ENCODE results near the gene FGF12. TPM values are rescaled to one million over a fixed set of nuclear protein-coding genes. Genes with fewer than 3 reads are reported as not detected.

Gene FGF12
- total and polyA plus RNA-seq, 2 experiments from 2014 or later: not detected

DNA sequence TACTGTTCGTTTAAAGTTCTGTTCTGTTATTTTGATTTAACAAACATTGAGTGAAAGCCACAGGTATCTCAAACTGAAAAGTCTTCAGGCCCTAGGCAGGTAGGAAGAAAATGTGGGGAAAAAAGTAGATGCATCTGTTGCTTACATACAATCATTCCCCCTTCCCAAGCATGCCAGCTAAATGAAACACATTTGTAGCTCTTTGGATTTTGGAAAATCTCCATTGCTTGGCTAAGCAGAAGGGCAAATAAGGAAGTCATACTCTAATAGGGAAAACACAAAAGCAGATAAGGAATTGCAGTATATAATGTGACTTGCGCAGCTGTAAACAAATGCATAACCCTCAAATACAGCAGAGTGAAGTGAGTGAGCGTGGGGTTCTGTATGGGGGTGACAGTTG, 375.9 kb downstream of the FGF12 start:
- H3K4me2 ChIP-seq (ENCODE audit: unreplicated experiment): no peak overlapping the region
- no peaks in the 10 kb centered on the region for H3K4me1 ChIP-seq (ENCODE audit: insufficient read depth)
- H3K36me3 ChIP-seq (ENCODE audit: low read depth): no peaks in the 10 kb centered on the region
- no peak overlapping the region for H3K27ac ChIP-seq
- H2AFZ ChIP-seq: no peak overlapping the region
- H3K4me3 ChIP-seq: no peak overlapping the region
- DNase-seq: no peak
- TF ChIP-seq EZH2 (IDR thresholded peaks at IDR 0.05; ENCODE audit: insufficient read depth, poor library complexity, severe bottlenecking) (no peak), EZH2phosphoT487 (IDR thresholded peaks at IDR 0.05; ENCODE audit: insufficient read depth, low read depth) (no peak)
- no peaks in the 10 kb centered on the region for H3K9me3 ChIP-seq (ENCODE audit: low read depth)
- H3K79me2 ChIP-seq (ENCODE audit: insufficient read depth): no peaks in the 10 kb centered on the region
- WGBS, 2 experiments (ENCODE audit: low coverage in 1 of 2, low lambda C conversion rate in 2 of 2, missing lambda C conversion rate in 2 of 2): 28 to 32% methylated on average over 3 of the region's 3 CpGs
- H4K20me1 ChIP-seq (ENCODE audit: insufficient read depth): no peaks in the 10 kb centered on the region
- no peak overlapping the region for H3K9ac ChIP-seq
- H3K27me3 ChIP-seq (replicated peaks; ENCODE audit: insufficient read depth): no peaks in the 10 kb centered on the region
- no peaks in the 10 kb centered on the region for H3K9me2 ChIP-seq (ENCODE audit: insufficient read depth)
- no peaks in the 10 kb centered on the region for H3F3A ChIP-seq (ENCODE audit: insufficient read depth)
- in situ Hi-C loops (cut with MboI): no loop called here

- DNase-seq: no peak
- no peak overlapping the region for H3K4me2 ChIP-seq (ENCODE audit: unreplicated experiment)
- no peak overlapping the region for H2AFZ ChIP-seq
- no peak overlapping the region for H3K4me3 ChIP-seq
- no peaks in the 10 kb centered on the region for H3F3A ChIP-seq (ENCODE audit: insufficient read depth)
- in situ Hi-C loops (cut with MboI): no loop called here
- no peak for TF ChIP-seq EZH2 (IDR thresholded peaks at IDR 0.05; ENCODE audit: insufficient read depth, poor library complexity, severe bottlenecking)
- no peak for TF ChIP-seq EZH2phosphoT487 (IDR thresholded peaks at IDR 0.05; ENCODE audit: insufficient read depth, low read depth)
- no peaks in the 10 kb centered on the region for H3K36me3 ChIP-seq (ENCODE audit: low read depth)
- H3K27ac ChIP-seq: no peak overlapping the region
- no peaks in the 10 kb centered on the region for H4K20me1 ChIP-seq (ENCODE audit: insufficient read depth)
- WGBS, 2 experiments (ENCODE audit: low coverage in 1 of 2, low lambda C conversion rate in 2 of 2, missing lambda C conversion rate in 2 of 2): 35 to 42% methylated on average over 1 of the region's 1 CpG
- H3K9me2 ChIP-seq (ENCODE audit: insufficient read depth): no peaks in the 10 kb centered on the region
- no peaks in the 10 kb centered on the region for H3K27me3 ChIP-seq (replicated peaks; ENCODE audit: insufficient read depth)
- H3K79me2 ChIP-seq (ENCODE audit: insufficient read depth): no peaks in the 10 kb centered on the region
- H3K4me1 ChIP-seq (ENCODE audit: insufficient read depth): no peaks in the 10 kb centered on the region
- no peak overlapping the region for H3K9ac ChIP-seq
- H3K9me3 ChIP-seq (ENCODE audit: low read depth): no peaks in the 10 kb centered on the region
Measured at GRCh38 chr3:192340031-192340430, 387.3 kb downstream of the FGF12 start.

DNA sequence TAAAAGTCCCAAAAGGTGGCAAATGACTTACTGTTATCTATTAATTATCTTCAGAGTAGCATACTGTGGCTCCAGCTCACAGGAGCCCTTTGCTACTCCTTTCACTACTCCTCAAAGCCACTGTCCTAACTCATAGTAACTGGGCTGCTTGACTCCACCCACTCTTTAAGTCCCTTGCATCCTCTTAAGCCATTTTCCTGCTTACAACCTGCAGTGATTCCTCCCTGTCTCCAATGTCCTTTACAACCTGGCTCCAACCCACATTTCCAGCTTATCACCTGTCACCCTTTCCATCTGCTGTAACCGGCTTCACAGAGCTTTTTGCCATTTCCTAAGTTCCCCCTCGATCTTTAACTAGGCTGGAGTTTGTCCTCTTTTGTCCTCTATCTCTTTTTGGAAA, 388.1 kb downstream of the FGF12 start:
- H3K9me2 ChIP-seq (ENCODE audit: insufficient read depth): no peaks in the 10 kb centered on the region
- H3K36me3 ChIP-seq (ENCODE audit: low read depth): no peaks in the 10 kb centered on the region
- no peaks in the 10 kb centered on the region for H3K9me3 ChIP-seq (ENCODE audit: low read depth)
- DNase-seq: no peak
- TF ChIP-seq EZH2 (IDR thresholded peaks at IDR 0.05; ENCODE audit: insufficient read depth, poor library complexity, severe bottlenecking) (no peak), EZH2phosphoT487 (IDR thresholded peaks at IDR 0.05; ENCODE audit: insufficient read depth, low read depth) (no peak)
- no peaks in the 10 kb centered on the region for H3K4me1 ChIP-seq (ENCODE audit: insufficient read depth)
- WGBS, 2 experiments (ENCODE audit: low coverage in 1 of 2, low lambda C conversion rate in 2 of 2, missing lambda C conversion rate in 2 of 2): 15 to 21% methylated on average over 2 of the region's 2 CpGs
- no peaks in the 10 kb centered on the region for H3F3A ChIP-seq (ENCODE audit: insufficient read depth)
- H3K79me2 ChIP-seq (ENCODE audit: insufficient read depth): no peaks in the 10 kb centered on the region
- no peak overlapping the region for H3K4me2 ChIP-seq (ENCODE audit: unreplicated experiment)
- no peaks in the 10 kb centered on the region for H4K20me1 ChIP-seq (ENCODE audit: insufficient read depth)
- no peaks in the 10 kb centered on the region for H3K27me3 ChIP-seq (replicated peaks; ENCODE audit: insufficient read depth)
- no peak overlapping the region for H2AFZ ChIP-seq
- no peak overlapping the region for H3K4me3 ChIP-seq
- H3K27ac ChIP-seq: no peak overlapping the region
- in situ Hi-C loops (cut with MboI): no loop called here
- H3K9ac ChIP-seq: no peak overlapping the region

DNA sequence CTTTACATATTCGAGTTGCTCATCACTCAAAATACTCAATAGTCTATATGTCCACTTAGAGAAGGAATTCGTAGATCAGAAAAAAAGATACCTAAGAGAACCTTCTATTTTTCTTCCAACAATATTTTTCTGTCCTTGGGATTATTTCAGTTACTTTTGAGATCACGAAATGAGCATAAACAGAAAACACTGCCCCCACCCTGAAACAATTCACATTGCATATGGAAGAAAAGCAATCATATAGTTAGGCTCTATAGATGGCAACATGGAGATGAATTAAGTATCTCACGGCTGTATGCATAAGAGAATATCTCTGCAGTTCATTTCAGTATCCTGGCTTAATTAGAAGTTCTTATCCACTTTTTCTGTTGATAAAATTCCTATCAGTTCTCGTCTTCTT, 391.1 kb downstream of the FGF12 start:
- H3K79me2 ChIP-seq (ENCODE audit: insufficient read depth): no peaks in the 10 kb centered on the region

More for the DNA sequence above, 391.1 kb downstream of the FGF12 start:
- 6% methylated on average over 5 of the region's 5 CpGs for WGBS, 2 experiments (ENCODE audit: low coverage in 1 of 2, low lambda C conversion rate in 2 of 2, missing lambda C conversion rate in 2 of 2)
- no peaks in the 10 kb centered on the region for H3K36me3 ChIP-seq (ENCODE audit: low read depth)
- in situ Hi-C loops (cut with MboI): no loop called here
- no peak for DNase-seq
- no peak overlapping the region for H3K27ac ChIP-seq
- TF ChIP-seq EZH2 (IDR thresholded peaks at IDR 0.05; ENCODE audit: insufficient read depth, poor library complexity, severe bottlenecking) (no peak), EZH2phosphoT487 (IDR thresholded peaks at IDR 0.05; ENCODE audit: insufficient read depth, low read depth) (no peak)
- no peak overlapping the region for H3K4me2 ChIP-seq (ENCODE audit: unreplicated experiment)
- H3K9ac ChIP-seq: no peak overlapping the region
- no peak overlapping the region for H3K4me3 ChIP-seq
- no peaks in the 10 kb centered on the region for H3K9me2 ChIP-seq (ENCODE audit: insufficient read depth)
- no peaks in the 10 kb centered on the region for H3K27me3 ChIP-seq (replicated peaks; ENCODE audit: insufficient read depth)
- H3F3A ChIP-seq (ENCODE audit: insufficient read depth): no peaks in the 10 kb centered on the region
- H4K20me1 ChIP-seq (ENCODE audit: insufficient read depth): no peaks in the 10 kb centered on the region
- H3K9me3 ChIP-seq (ENCODE audit: low read depth): no peaks in the 10 kb centered on the region
- no peaks in the 10 kb centered on the region for H3K4me1 ChIP-seq (ENCODE audit: insufficient read depth)
- H2AFZ ChIP-seq: no peak overlapping the region
